Daoy (cell line): ENCODE results near the gene UTS2R. TPM values are rescaled to one million over a fixed set of nuclear protein-coding genes. Genes with fewer than 3 reads are reported as not detected.
"Not testable (repeated sequence)": the region's sequence is repeated elsewhere in the genome, so short reads cannot be mapped to it uniquely, and the experiment has no call there.

Experiments
- DNase-seq: peaks from one replicate; pipeline ENCODE4 v3.0.0-alpha.2; 2015; ENCODE audit warnings: low read depth
- total RNA-seq: library from RNA; depleted of rRNA; stranded (reverse); fragments of >200 nt; shearing (Covaris generic); gene quantifications from 2 replicates; pipeline ENCODE4 v1.2.3, GENCODE V29; 2014

Gene UTS2R
- total RNA-seq, 1 experiment from 2014 or later, result not detected

DNA sequence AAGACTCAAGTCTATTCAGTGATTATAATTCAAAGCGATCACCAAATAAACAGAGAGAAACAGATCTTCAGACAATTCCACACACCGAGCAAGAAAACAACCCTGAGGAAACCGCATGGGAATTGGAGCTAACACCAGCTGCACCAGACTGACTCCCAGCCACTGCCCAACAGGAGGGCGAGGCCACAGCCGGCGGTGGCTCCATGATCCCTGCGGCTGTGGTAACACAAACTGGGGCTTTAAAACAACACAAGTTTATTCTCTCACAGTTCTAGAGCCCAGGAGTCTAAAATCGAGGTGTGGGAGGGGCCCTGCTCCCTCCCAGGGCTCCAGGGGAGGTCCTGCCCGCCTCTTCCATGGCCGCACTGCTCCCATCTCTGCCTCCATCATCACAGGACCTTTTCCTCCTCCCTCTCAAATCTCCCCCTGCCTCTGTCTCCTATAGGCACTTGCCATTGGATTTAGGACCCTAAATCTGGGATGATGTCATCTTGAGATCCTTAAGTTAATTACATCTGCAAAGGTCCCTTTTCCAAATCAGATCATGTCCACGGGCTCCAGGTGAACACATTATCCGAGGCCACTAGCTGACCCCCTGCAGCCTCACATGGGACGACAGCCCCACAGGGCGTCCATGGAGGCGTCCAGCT lies 36.8 kb downstream of the UTS2R start:
- DNase-seq, result no peak

- DNase-seq, result no peak
Observed at GRCh38 chr17:82408938-82409318, 37.4 kb downstream of the UTS2R start.

DNA sequence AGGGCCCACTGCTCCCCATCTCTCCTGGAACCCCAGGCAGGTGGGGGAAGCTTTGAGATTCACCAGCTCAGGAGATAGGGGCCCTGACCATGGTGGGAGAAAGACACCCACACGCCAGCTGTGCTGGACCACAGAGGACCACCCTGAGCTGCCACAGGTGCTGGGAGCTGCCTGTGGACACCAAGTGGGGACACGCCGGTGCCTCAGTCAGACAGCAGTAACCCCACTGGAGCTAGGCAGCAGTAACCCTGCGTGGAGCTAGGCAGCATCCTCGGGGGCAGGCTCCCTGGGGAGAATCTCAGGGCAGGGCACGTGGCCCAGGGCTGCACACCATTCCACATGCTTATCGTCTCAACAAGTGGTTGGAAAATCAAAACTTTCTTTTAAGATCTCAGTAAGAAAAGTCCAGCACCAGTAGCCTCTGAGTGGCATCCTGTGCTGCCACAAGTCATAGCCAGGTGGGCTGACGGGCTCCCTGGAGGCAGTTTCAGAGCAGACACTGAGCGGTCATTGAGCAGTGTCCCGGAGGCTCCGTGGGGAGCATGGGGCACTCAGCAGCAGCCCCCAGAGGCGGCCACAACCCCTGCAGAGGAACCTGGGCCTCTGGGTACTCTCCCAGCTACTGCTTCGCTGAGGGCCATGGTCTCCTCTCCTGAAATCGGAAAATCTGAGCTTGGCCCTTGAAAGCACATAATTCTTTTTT lies 38.6 kb downstream of the UTS2R start:
- DNase-seq, result no peak

- DNase-seq, result no peak
Observed at GRCh38 chr17:82411396-82412053, 40.0 kb downstream of the UTS2R start.

- not testable (repeated sequence) for DNase-seq
Observed at GRCh38 chr17:82412081-82412480, 40.5 kb downstream of the UTS2R start.

DNA sequence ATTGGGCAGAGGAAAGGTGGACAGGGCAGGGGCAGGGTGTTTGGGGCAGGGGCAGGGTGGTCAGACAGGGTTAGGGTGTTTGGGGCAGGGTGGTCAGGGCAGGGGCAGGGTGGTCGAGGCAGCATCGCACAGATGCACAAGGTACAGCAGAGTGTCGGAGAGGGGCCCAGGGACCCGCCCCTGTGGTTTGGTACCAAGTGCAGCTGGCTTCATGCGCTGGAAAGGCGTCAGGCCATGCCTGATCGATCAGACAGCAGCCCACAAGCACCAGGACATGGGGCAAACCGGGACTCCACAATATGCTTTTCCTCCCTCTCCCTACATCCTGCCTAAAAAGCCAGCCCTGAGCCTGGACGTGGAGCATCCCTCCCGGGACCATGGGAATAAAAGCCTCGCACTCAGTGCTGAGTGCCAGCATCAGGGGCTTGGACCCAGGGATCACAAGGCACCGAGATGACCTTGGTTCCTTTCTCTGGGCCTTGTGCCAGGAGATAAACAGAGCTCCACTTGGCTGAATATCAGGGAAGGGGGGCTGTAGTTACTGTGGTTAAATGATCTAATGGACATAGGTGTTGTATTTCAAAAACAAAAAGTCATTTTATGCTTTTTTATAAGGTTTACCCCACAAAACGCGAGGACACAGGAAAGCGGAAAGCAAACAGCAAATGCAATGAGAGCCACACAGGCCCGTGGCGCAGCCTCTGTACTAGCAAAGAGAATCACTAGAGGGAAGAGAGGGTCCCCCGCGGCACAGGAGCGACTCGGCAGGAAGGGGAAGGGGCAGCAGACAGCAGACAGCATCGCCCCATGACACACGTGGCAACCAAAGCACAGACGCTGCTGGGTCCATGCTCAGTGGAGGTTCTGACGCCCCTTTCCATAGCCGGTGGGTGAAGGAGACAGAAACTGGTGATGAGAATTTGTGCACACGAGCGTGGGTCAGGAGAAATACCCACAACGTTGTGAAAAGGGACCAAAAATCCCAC lies 41.3 kb downstream of the UTS2R start:
- DNase-seq, result no peak

DNA sequence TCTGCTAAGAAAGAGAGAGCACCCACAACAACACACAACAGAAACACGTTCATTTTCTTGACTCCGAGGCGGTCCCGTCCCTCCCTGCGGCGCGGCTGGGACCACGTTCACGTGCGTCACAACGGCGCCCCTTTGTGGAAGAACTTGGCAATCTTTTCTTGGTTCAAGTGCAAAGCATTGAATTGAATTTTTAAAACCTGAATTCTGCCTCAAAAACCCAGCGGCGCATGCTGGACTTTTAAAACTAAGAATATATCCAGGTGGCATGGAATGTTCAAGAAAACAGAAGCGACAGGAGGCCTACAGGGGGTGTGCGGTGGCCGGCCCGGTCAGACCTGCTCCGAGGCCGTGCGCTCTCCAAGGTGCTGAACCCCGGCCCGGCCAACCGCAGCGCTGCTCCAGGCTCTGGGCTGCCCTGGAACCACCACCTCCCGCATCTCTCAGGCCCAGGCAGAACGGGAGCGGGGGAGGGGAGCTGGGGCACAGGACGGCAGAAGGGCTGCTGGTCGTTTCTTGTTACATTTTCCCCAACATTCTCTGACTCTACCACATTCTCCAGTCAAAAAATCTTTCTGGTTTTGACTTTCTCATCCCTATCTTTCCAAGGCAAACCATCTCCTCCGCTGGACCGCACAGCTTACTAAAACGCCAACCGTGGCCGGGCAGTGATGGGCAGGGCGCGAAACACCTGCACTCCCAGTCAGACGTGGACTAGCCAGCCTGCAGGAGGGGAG lies 43.1 kb downstream of the UTS2R start:
- DNase-seq, result peak; percentile 75

GRCh38 chr17:82415336-82415735 lies 43.8 kb downstream of the UTS2R start:
- no peak for DNase-seq

GRCh38 chr17:82415786-82416185 lies 44.2 kb downstream of the UTS2R start:
- no peak for DNase-seq

DNA sequence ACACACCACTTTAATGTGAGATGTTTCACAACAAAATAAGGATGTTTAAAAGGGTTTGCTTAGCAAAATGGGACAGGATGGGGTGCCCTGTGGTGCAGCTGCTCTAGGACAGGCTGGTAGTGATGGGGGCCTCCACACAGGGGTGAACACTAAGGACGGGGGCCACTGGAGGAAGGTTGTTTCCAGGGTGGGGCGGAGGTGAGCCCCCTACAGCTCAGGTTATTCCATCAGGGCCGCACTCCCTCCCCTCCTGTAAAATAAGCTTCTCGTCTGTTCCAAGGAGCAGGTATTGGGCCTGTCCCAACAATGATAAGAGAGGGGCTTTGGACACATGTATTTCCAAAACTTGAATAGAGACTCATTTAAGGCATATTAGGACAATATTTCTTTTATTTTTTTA lies 44.7 kb downstream of the UTS2R start:
- no peak for DNase-seq

DNA sequence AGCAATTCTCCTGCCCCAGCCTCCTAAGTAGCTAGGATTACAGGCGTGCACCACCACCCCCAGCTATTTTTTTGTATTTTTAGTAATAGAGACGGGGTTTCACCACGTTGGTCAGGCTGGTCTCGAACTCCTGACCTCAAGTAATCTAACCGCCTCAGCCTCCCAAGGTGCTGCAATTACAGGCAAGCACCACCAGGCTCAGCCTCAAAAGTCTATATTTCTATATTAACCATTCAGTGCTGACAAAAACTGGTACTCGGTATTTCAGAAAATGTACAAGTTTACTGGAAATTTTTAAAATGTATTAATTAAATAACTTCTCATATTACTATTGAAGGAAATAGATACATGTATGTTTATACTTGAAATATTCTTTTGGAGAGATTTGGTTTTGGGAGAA lies 45.2 kb downstream of the UTS2R start:
- DNase-seq, result no peak

DNA sequence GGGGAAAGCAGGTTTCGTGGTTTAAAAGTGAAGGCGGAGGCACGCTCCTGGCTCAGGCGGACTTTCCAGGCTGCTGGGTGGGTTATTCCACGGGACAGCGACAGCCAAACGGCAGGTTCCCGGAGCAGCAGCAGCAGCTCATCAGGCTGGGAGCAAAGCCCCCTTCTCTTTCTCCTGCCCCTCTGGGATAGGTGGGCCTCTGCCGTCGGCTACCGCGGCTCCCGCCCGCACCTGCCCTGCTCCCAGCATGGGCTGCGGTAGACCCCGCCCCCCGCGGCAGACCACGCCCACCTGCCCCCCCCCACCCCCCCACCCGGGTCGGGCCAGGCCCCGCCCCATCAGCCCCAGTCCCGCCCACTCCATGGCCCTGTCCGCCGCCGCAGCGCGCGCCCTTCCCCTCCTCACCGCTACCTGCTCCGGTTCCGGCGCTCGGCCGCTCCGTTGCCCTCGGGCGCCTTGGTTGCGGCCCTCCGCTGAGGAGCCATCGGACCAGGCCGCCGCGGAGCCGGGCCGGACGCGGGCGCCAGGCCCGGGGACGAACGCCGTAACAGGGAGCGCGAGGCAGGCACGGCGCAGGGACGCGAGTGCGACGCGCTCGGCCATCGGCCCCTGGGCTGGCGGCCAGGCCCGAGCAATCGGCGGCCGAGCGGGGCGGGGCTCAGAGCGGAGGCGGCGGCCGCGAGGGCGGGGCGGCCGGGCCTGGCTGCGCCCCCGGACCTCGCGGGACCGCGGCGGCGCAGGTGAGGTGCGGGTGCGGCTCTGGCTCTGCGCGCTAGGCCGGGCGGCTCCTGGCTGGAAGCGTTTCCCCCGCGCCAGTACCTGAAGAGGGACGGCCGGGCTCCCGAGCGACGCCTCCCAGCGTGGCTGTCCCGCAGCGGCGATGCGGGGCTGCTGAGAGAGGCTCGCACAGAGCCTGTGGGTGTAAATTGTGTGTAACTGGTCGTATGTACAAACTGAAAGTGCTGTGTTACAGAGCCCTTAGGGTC lies 46.7 kb downstream of the UTS2R start, which contains the start of the genes HEXD and OGFOD3:
Gene HEXD, plus strand, starts transcription at position 347 of the 986 bp plus-strand sequence. CDS start 1,453 bp downstream, outside the sequence.
Gene OGFOD3, minus strand, starts transcription at position 586 of the 986 bp plus-strand sequence. Its CDS starts 101 bp downstream, at position 485.
- peak; percentile 94 for DNase-seq

GRCh38 chr17:82419540-82419939 lies 48.0 kb downstream of the UTS2R start:
- peak; percentile 16 for DNase-seq

DNA sequence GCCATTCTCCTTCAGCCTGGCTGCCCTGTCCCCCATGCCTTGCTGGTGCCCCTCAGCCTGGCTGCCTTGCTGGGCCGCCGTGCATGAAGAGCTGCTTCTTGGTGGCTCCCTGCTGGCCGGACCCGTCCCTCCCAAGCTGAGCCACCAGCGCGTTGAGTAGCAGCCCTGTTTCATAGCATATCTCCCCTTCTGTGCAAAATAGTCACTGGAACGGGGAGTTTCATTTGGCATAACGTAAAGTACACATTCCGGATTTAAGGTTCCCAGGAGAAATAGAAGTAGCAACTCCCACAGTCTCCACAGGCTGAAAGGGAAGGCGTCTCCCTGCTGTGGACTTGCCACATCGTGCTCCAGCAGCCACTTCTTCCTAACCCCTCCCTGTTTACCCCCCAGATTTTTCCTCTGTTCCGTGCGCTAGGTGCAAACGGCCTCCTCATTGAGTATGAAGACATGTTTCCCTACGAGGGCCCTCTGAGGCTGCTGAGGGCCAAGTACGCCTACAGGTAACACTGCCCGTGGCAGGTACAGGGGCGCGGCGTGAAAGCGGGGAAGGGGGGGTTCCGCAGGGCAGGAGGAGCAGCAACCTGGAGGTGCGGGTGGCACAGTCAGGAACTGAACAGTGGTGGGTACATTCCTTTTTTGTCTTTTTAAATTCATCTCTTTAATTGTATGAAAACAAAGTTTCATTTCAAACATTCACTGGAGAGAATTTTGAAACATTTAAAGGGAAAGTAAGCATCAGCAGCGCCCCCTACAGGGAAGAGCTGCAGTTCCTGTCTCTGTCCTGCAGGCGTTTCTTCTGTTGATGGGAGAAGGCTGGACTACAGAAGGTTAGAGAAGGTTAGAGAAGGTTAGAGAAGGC lies 52.7 kb downstream of the UTS2R start:
- peak; percentile 40 for DNase-seq

DNA sequence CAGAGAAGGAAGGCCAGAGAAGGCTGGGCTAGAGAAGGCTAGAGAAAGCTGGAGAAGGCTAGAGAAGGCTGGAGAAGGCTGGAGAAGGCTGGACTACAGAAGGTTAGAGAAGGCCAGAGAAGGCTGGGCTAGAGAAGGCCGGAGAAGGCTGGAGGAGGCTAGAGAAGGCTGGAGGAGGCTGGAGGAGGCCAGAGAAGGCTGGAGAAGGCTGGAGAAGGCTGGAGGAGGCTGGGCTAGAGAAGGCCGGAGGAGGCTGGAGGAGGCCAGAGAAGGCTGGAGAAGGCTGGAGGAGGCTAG lies 53.2 kb downstream of the UTS2R start:
- DNase-seq, result no peak
